Stimulated activated CD8-positive, alpha-beta memory T cell treated with anti-CD3 and anti-CD28 coated beads, Interleukin-7, amount 100 ng/mL, for 1 hour (primary cell): ENCODE results near the gene TLL1.

Source experiments
- DNase-seq, 2 donors: peaks; one replicate each; pipeline ENCODE4 v3.0.0-alpha.2; 2020; ENCODE audit warnings: low read depth in 2 of 2

TLL1 gene

GRCh38 chr4:166049036-166049435 is 176.0 kb downstream of the TLL1 start:
- DNase-seq, result no peak

- DNase-seq, result no peak
These were observed 191.7 kb downstream of the TLL1 start for GRCh38 chr4:166064721-166065120.

GRCh38 chr4:166065324-166065723 is 192.3 kb downstream of the TLL1 start:
- no peak for DNase-seq

- no peak for DNase-seq
These were observed 193.9 kb downstream of the TLL1 start for GRCh38 chr4:166066936-166067335.

GRCh38 chr4:166067915-166068314 is 194.9 kb downstream of the TLL1 start:
- DNase-seq, result no peak

- no peak for DNase-seq
These were observed 200.7 kb downstream of the TLL1 start for GRCh38 chr4:166073783-166074182.

- DNase-seq, result no peak
These were observed 202.6 kb downstream of the TLL1 start for GRCh38 chr4:166075599-166075998.

GRCh38 chr4:166077782-166078181 is 204.7 kb downstream of the TLL1 start:
- DNase-seq, result no peak

- DNase-seq, result no peak
These were observed 205.3 kb downstream of the TLL1 start for GRCh38 chr4:166078383-166078782.

GRCh38 chr4:166078955-166079354 is 205.9 kb downstream of the TLL1 start:
- no peak for DNase-seq

- DNase-seq, result no peak
These were observed 214.5 kb downstream of the TLL1 start for GRCh38 chr4:166087569-166087968.

GRCh38 chr4:166088576-166088975 is 215.5 kb downstream of the TLL1 start:
- DNase-seq, result no peak

- DNase-seq, result no peak
These were observed 218.1 kb downstream of the TLL1 start for GRCh38 chr4:166091146-166091545.

- DNase-seq, result no peak
These were observed 219.0 kb downstream of the TLL1 start for GRCh38 chr4:166091912-166092510.

GRCh38 chr4:166092797-166093290 is 219.8 kb downstream of the TLL1 start:
- DNase-seq, result no peak

GRCh38 chr4:166104623-166105022 is 231.6 kb downstream of the TLL1 start:
- DNase-seq, result no peak

GRCh38 chr4:166121897-166122296 is 248.9 kb downstream of the TLL1 start:
- DNase-seq, result no peak

GRCh38 chr4:166123546-166123945 is 250.5 kb downstream of the TLL1 start:
- no peak for DNase-seq

- DNase-seq, result no peak
These were observed 255.4 kb downstream of the TLL1 start for GRCh38 chr4:166128403-166128802.

- DNase-seq, result no peak
These were observed 261.2 kb downstream of the TLL1 start for GRCh38 chr4:166134285-166134684.

- DNase-seq, result no peak
These were observed 267.9 kb downstream of the TLL1 start for GRCh38 chr4:166140951-166141350.

GRCh38 chr4:166143227-166143626 is 270.2 kb downstream of the TLL1 start:
- no peak for DNase-seq

GRCh38 chr4:166144607-166145006 is 271.6 kb downstream of the TLL1 start:
- no peak for DNase-seq
